HG03521 (cell line): ENCODE results near the gene TRIM32.

Experiments used
- ATAC-seq: cut with Tn5 transposase; IDR thresholded peaks from one replicate; pipeline ENCODE4 v1.9.1; 2021; ENCODE audit warnings: mild to moderate bottlenecking, moderate library complexity; ENCODE audit not compliant: unreplicated experiment

TRIM32 gene

DNA sequence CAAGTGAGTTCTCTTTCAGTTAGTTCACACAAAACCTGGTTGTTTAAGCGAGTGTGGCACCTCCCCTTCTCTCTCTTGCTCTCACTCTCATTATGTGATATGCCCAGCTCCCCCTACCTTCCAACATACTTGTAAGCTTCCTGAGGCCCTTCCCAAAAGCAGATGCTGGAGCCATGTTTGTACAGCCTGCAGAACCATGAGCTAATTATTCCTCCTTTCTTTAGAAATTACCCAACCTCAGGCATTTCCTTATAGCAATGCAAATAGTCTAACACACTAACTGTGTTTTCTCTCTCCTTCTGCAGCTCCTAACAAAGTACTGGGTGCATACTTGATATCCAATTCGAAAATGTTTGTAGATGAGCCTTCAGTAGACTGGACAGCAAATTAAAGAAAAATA is 62.7 kb downstream of the TRIM32 start:
- ATAC-seq = no peak

DNA sequence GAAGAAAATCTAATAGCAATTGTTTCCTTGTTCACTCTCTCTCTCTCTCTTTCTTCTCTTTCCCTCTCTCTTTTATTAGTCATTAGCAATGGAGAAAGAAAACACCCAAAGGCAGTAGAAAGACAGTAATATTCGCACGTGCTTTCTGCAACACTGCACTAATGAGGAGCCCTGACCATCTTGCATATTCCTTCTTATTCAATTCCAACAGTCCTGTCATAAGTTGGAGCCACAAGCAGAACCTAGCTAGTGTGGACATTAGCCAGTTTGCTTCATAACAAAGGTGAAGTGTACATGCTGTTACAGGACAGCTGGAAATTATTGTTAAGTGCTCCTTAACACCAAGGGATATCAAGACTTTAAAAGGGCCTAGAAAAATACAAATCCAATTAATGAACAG is 63.4 kb downstream of the TRIM32 start:
- ATAC-seq = no peak
